ENCODE data around the gene NFX1.

DNA sequence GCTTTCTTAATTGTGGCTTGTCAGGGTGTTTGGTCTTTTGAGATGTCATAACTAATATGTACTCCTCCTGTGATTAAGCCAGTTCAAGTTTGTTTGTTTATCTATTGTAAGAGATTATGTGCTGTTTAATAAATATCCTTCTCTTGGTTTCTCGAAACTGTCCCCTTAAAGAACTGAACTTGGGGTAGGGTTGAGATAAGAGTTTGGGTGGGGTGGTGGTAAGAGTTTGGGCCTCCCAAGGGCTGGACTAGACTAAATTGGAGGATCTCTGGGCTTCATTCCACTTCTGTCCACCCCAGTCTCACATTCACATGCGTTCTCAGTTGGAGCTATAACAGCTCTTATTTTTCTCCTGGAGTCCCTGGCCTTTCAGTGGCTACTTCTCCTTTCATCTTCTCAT is 73.8 kb downstream of the NFX1 start:
- TF ChIP-seq, protein P1, sequence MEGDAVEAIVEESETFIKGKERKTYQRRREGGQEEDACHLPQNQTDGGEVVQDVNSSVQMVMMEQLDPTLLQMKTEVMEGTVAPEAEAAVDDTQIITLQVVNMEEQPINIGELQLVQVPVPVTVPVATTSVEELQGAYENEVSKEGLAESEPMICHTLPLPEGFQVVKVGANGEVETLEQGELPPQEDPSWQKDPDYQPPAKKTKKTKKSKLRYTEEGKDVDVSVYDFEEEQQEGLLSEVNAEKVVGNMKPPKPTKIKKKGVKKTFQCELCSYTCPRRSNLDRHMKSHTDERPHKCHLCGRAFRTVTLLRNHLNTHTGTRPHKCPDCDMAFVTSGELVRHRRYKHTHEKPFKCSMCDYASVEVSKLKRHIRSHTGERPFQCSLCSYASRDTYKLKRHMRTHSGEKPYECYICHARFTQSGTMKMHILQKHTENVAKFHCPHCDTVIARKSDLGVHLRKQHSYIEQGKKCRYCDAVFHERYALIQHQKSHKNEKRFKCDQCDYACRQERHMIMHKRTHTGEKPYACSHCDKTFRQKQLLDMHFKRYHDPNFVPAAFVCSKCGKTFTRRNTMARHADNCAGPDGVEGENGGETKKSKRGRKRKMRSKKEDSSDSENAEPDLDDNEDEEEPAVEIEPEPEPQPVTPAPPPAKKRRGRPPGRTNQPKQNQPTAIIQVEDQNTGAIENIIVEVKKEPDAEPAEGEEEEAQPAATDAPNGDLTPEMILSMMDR (IDR thresholded peaks at IDR 0.05), result no peak
- TF ChIP-seq EP300 (IDR thresholded peaks at IDR 0.05; ENCODE audit: low read depth), result no peak
- no peak for TF ChIP-seq POLR2A (IDR thresholded peaks at IDR 0.05)

Measured in transverse colon (tissue), 3 donors.